Trophoblast cell (in vitro differentiated cells and primary cell): Measurements from ENCODE around the gene LRP2.

Experiments used
- DNase-seq, 2 donors: peaks; one replicate each; pipeline ENCODE4 v3.0.0-alpha.2; 2016
- H2AFZ ChIP-seq: 2 replicates; pipeline ENCODE4 v1.6.1; 2013; ENCODE audit warnings: low read length, moderate library complexity, mild to moderate bottlenecking; ENCODE audit not compliant: insufficient read depth, poor library complexity
- H2AK5ac ChIP-seq: 2 replicates; pipeline ENCODE4 v1.6.1; 2013; ENCODE audit warnings: mild to moderate bottlenecking, low read length
- H2BK120ac ChIP-seq: 2 replicates; pipeline ENCODE4 v1.6.1; 2013; ENCODE audit warnings: low read length, mild to moderate bottlenecking, moderate library complexity; ENCODE audit not compliant: insufficient read depth, poor library complexity
- H2BK12ac ChIP-seq: 2 replicates; pipeline ENCODE4 v1.6.1; 2013; ENCODE audit warnings: mild to moderate bottlenecking, low read length, moderate library complexity
- H2BK5ac ChIP-seq: 2 replicates; pipeline ENCODE4 v1.6.1; 2013; ENCODE audit warnings: low read length, low read depth, moderate library complexity, mild to moderate bottlenecking; ENCODE audit not compliant: poor library complexity
- H3K14ac ChIP-seq: 2 replicates; pipeline ENCODE4 v1.6.1; 2013; ENCODE audit warnings: mild to moderate bottlenecking, low read length
- H3K18ac ChIP-seq: 2 replicates; pipeline ENCODE4 v1.6.1; 2013; ENCODE audit warnings: mild to moderate bottlenecking, low read length
- H3K23ac ChIP-seq: 2 replicates; pipeline ENCODE4 v1.6.1; 2013; ENCODE audit warnings: low read length
- H3K27ac ChIP-seq: 2 replicates; pipeline ENCODE4 v1.5.1; 2013; ENCODE audit warnings: low read depth, mild to moderate bottlenecking, inconsistent platforms, low read length, moderate library complexity
- H3K27me3 ChIP-seq: 2 replicates; pipeline ENCODE4 v1.6.1; 2013; ENCODE audit warnings: inconsistent platforms, mild to moderate bottlenecking, low read length, moderate library complexity; ENCODE audit not compliant: insufficient read depth
- H3K36me3 ChIP-seq, 2 experiments: 1 replicate in 1 of 2; 2 replicates in 1 of 2; pipeline ENCODE4 v1.6.1; 2013; ENCODE audit warnings: low read length in 2 of 2, mild to moderate bottlenecking in 2 of 2, moderate library complexity in 1 of 2; ENCODE audit not compliant: insufficient read depth in 2 of 2, control insufficient read depth in 1 of 2
- H3K4ac ChIP-seq: 2 replicates; pipeline ENCODE4 v1.6.1; 2013; ENCODE audit warnings: low read depth, mild to moderate bottlenecking, low read length, moderate library complexity
- H3K4me1 ChIP-seq, 2 experiments: 1 replicate in 1 of 2; 2 replicates in 1 of 2; pipeline ENCODE4 v1.6.1; 2013; ENCODE audit warnings: low read length in 2 of 2, mild to moderate bottlenecking in 2 of 2, moderate library complexity in 1 of 2; ENCODE audit not compliant: insufficient read depth in 2 of 2, control insufficient read depth in 1 of 2
- H3K4me2 ChIP-seq: 2 replicates; pipeline ENCODE4 v1.6.1; 2013; ENCODE audit warnings: inconsistent platforms, mild to moderate bottlenecking, low read length, moderate library complexity
- H3K4me3 ChIP-seq: 2 replicates; pipeline ENCODE4 v1.5.1; 2013; ENCODE audit warnings: mild to moderate bottlenecking, low read depth, low read length, inconsistent platforms
- H3K79me1 ChIP-seq: one replicate; pipeline ENCODE4 v1.6.1; 2013; ENCODE audit warnings: low read length
- H3K79me2 ChIP-seq: 2 replicates; pipeline ENCODE4 v1.6.1; 2013; ENCODE audit warnings: low read length, mild to moderate bottlenecking; ENCODE audit not compliant: control insufficient read depth, insufficient read depth, poor library complexity
- H3K9ac ChIP-seq: 2 replicates; pipeline ENCODE4 v1.6.1; 2013; ENCODE audit warnings: mild to moderate bottlenecking, low read length
- H3K9me3 ChIP-seq: 2 replicates; pipeline ENCODE4 v1.6.1; 2013; ENCODE audit warnings: low read depth, mild to moderate bottlenecking, control low read depth, inconsistent platforms, low read length; ENCODE audit not compliant: insufficient read depth
- H4K12ac ChIP-seq: 2 replicates; pipeline ENCODE4 v1.6.1; 2013; ENCODE audit warnings: low read depth, mild to moderate bottlenecking, low read length, moderate library complexity
- H4K8ac ChIP-seq: 2 replicates; pipeline ENCODE4 v1.6.1; 2013; ENCODE audit warnings: low read depth, mild to moderate bottlenecking, low read length, moderate library complexity
- H4K91ac ChIP-seq: one replicate; pipeline ENCODE4 v1.6.1; 2013; ENCODE audit warnings: low read depth, mild to moderate bottlenecking, low read length, moderate library complexity
- WGBS: extraction: QIAGEN DNeasy Blood & Tissue Kit; methylation state at CpG from one replicate; pipeline ENCODE4 v1.1.7; 2013; ENCODE audit warnings: missing lambda C conversion rate; ENCODE audit not compliant: insufficient read length, insufficient coverage; ENCODE audit errors: extremely low coverage; 5-methylcytosine and 5-hydroxymethylcytosine counted together

Gene LRP2

DNA sequence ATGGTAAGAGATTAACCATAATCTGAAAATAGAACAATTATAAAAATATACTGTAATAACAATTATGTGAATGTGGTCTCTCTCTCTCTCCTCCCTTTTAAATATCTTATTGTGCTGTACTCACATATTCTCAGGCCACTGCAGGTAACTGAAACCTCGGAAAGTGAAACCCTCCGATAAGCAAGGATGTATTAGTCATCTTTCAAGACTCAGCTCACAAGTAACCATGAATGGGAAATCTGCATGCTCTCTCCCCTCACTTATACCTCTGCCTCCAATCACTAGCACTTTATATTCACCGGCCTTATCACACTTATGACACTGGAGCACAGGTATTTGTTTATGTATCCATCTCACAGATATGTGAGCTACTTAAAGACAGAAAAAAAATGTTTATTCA is 139.7 kb downstream of the LRP2 start:
- DNase-seq: no peak
- H3K79me1 ChIP-seq: no peaks in the 10 kb centered on the region

DNA sequence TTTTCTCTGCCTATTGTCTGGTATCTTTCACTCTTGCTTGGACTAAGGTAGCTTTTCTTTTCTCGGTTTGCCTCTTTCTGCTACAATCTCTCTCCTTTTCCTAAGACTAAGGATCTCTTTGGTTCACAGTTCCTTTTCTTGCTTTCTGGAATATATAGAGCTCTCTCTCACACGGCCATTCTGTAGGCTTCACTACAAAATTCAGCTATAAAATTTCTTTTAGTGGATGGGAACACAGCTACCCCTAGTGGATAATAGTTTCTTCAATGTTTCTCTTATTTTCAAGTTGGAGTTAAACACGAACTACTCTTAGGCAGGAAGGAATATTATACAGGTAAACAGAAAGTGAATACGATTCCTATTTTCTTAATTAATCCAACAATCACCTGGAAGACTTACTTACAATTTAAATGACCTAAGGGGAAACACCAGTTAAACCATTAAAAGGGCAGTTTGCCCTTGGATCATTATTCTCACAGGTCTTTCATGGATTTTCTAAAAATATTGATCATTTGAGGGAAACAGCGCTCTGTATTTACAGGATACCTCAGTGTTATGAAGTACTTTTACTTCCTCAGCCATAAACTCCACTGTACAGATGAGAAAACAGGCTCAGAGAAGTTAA is 140.5 kb downstream of the LRP2 start:
- no peak overlapping the region for H2BK120ac ChIP-seq
- no peaks in the 10 kb centered on the region for H3K79me2 ChIP-seq
- no peaks in the 10 kb centered on the region for H3K36me3 ChIP-seq
- no peaks in the 10 kb centered on the region for H3K79me1 ChIP-seq
- H3K9me3 ChIP-seq: no peaks in the 10 kb centered on the region
- no peak overlapping the region for H3K4me3 ChIP-seq
- no peak overlapping the region for H3K4ac ChIP-seq
- no peak overlapping the region for H3K14ac ChIP-seq
- no peak overlapping the region for H2BK5ac ChIP-seq
- no peaks in the 10 kb centered on the region for H3K27me3 ChIP-seq
- no peak overlapping the region for H3K4me2 ChIP-seq
- H4K91ac ChIP-seq: no peak overlapping the region
- H4K8ac ChIP-seq: no peak overlapping the region
- no peak overlapping the region for H4K12ac ChIP-seq
- no peak overlapping the region for H2AFZ ChIP-seq
- no peak overlapping the region for H2BK12ac ChIP-seq
- no peaks in the 10 kb centered on the region for H3K4me1 ChIP-seq
- WGBS: no CpG with 5 or more reads among the region's 5 CpGs
- H3K9ac ChIP-seq: no peak overlapping the region
- DNase-seq: peak in 1 of 2 donors; percentile 53
- H2AK5ac ChIP-seq: no peak overlapping the region
- no peak overlapping the region for H3K27ac ChIP-seq
- H3K23ac ChIP-seq: no peak overlapping the region
- H3K18ac ChIP-seq: no peak overlapping the region

More for the DNA sequence above, 139.7 kb downstream of the LRP2 start:
- Histone ChIP-seq H3K4ac (no peak overlapping the region), H2BK120ac (no peak overlapping the region), H3K36me3 (no peaks in the 10 kb centered on the region), H3K9ac (no peak overlapping the region), H3K4me2 (no peak overlapping the region), H4K12ac (no peak overlapping the region), H3K27ac (no peak overlapping the region), H3K79me2 (no peaks in the 10 kb centered on the region), H3K23ac (no peak overlapping the region), H2AK5ac (no peak overlapping the region), H3K14ac (no peak overlapping the region), H2BK12ac (no peak overlapping the region), H4K8ac (no peak overlapping the region), H3K9me3 (no peaks in the 10 kb centered on the region), H3K18ac (no peak overlapping the region), H2BK5ac (no peak overlapping the region), H3K27me3 (no peaks in the 10 kb centered on the region), H3K4me1 (no peaks in the 10 kb centered on the region), H3K4me3 (no peak overlapping the region), H2AFZ (no peak overlapping the region), H4K91ac (no peak overlapping the region)
- no CpG with 5 or more reads among the region's 3 CpGs for WGBS

DNA sequence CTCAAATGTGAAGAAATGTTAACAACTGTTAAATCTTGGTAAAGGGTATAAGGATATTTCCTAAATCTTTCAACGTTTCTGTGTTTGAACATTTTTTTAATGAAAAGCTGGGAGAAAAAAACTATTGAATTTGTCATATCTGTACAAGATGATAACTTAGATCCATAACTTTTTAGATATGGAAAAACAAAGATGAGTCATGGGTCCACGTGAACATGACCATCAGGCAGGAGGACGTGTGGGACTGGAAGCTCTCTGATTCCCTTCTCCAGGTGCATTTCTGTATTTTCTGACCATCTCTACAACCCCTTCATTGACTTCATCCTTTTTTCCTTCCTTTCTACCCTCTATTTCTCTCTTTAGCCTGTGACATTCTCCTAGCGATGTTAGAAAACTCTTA is 151.4 kb downstream of the LRP2 start:
- Histone ChIP-seq H2AFZ (no peak overlapping the region), H3K4ac (no peak overlapping the region), H2BK120ac (no peak overlapping the region), H3K14ac (no peak overlapping the region), H3K79me1 (no peaks in the 10 kb centered on the region), H4K91ac (no peak overlapping the region), H3K4me1 (no peaks in the 10 kb centered on the region), H3K9ac (no peak overlapping the region), H4K8ac (no peak overlapping the region), H3K4me3 (no peak overlapping the region), H2AK5ac (no peak overlapping the region), H2BK5ac (no peak overlapping the region), H3K27ac (no peak overlapping the region), H3K4me2 (no peak overlapping the region), H3K9me3 (no peaks in the 10 kb centered on the region), H3K79me2 (no peaks in the 10 kb centered on the region), H3K36me3 (no peaks in the 10 kb centered on the region), H4K12ac (no peak overlapping the region), H3K23ac (no peak overlapping the region), H3K18ac (no peak overlapping the region), H3K27me3 (no peaks in the 10 kb centered on the region), H2BK12ac (no peak overlapping the region)
- no CpG with 5 or more reads among the region's 4 CpGs for WGBS
- no peak for DNase-seq

DNA sequence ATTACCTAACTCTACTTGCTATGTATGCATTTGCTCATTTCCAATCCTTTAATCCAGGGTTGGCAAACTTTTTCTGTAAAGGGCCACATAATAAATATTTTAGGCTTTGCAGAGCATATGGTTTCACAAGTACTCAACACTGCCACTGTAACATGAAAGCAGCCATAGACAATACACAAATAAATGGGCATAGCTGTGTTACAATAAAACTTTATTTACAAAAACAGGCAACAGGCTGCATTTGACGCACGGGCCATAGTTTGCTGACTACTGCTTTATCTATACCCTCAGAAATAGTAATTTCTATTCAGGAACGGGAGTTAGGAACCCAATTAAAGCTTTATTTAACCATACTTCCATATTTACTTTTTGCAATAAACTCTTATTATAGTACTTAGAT is 154.3 kb downstream of the LRP2 start:
- WGBS: no CpG with 5 or more reads among the region's 3 CpGs
- Histone ChIP-seq H3K4ac (no peak overlapping the region), H3K9ac (no peak overlapping the region), H3K14ac (no peak overlapping the region), H3K27me3 (no peaks in the 10 kb centered on the region), H3K79me2 (no peaks in the 10 kb centered on the region), H2BK120ac (no peak overlapping the region), H2BK5ac (no peak overlapping the region), H3K18ac (no peak overlapping the region), H2AK5ac (no peak overlapping the region), H3K27ac (no peak overlapping the region), H2AFZ (no peak overlapping the region), H4K91ac (no peak overlapping the region), H3K36me3 (no peaks in the 10 kb centered on the region), H3K23ac (no peak overlapping the region), H2BK12ac (no peak overlapping the region), H3K79me1 (no peaks in the 10 kb centered on the region), H4K12ac (no peak overlapping the region), H3K9me3 (no peaks in the 10 kb centered on the region), H3K4me3 (no peak overlapping the region), H3K4me1 (no peaks in the 10 kb centered on the region), H4K8ac (no peak overlapping the region), H3K4me2 (no peak overlapping the region)
- DNase-seq: peak in 1 of 2 donors; percentile 21
